Bone marrow (tissue), 2 donors: ENCODE data around the gene ARHGAP26.
A peak's percentile ranks its signal among the peaks of the same experiment; 100 is the strongest.
"Not testable (repeated sequence)": the region's sequence is repeated elsewhere in the genome, so short reads cannot be mapped to it uniquely, and the experiment has no call there.

Experiments
- DNase-seq, 2 donors: peaks; one replicate each; lab custom pipeline; 2025; lab: John Stamatoyannopoulos, UW

Gene ARHGAP26

GRCh38 chr5:142959683-142960657, 189.8 kb downstream of the ARHGAP26 start:
- DNase-seq: peak in 1 of 2 donors; percentile 5

- no peak for DNase-seq
These were observed 191.4 kb downstream of the ARHGAP26 start for GRCh38 chr5:142961440-142962173.

GRCh38 chr5:142962174-142962533, 192.0 kb downstream of the ARHGAP26 start:
- DNase-seq: no peak

DNA sequence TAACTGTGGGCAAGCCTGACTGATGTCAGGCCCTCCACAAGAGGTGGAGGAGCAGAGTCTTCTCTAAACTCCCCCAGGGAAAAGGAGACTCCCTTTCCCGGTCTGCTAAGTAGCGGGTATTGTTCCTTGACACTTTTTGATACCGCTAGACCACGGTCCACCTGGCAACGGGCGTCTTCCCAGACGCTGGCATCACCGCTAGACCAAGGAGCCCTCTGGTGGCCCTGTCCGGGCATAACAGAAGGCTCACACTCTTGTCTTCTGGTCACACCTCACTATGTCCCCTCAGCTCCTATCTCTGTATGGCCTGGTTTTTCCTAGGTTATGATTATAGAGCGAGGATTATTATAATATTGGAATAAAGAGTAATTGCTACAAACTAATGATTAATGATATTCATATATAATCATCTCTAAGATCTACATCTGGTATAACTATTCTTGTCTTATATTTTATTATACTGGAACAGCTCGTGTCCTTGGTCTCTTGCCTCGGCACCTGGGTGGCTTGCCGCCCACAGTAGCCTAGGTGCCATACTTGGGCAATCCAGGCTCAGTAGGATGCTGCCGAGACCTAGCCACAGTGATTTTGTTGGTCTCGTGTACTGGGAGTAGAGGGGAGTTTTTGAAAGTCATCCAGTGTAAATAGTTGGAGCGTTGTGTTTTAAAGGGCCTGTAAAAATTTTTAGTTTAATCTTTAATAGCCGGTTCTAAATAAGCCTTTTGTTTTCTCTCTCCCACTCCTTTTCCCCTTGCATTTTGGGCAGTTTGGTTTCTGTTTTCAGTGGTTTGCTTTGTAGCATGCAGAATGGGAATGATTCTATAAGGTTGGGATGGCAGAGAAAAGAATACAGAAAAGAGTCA, 195.3 kb downstream of the ARHGAP26 start:
- not testable (repeated sequence) for DNase-seq

GRCh38 chr5:142966121-142966420, 195.9 kb downstream of the ARHGAP26 start:
- DNase-seq: no peak

DNA sequence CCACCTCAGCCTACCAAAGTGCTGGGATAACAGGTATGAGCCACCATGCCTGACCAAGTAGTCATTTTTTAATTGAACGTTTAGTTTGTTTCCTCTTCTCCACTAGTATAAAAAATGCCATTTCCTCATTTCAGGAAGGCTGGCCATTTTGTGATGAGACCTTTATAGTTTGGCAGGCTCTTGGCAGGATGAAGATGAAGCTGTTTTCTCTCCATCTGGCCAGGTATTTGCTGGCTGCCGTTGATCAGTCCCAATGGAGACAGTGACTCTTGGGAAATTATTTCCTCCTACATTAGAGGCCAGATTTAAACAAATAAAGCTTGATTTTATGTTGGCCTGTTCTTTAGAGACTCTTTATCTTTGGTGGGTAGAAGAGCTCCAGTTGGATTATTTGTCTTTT, 199.0 kb downstream of the ARHGAP26 start:
- no peak for DNase-seq

DNA sequence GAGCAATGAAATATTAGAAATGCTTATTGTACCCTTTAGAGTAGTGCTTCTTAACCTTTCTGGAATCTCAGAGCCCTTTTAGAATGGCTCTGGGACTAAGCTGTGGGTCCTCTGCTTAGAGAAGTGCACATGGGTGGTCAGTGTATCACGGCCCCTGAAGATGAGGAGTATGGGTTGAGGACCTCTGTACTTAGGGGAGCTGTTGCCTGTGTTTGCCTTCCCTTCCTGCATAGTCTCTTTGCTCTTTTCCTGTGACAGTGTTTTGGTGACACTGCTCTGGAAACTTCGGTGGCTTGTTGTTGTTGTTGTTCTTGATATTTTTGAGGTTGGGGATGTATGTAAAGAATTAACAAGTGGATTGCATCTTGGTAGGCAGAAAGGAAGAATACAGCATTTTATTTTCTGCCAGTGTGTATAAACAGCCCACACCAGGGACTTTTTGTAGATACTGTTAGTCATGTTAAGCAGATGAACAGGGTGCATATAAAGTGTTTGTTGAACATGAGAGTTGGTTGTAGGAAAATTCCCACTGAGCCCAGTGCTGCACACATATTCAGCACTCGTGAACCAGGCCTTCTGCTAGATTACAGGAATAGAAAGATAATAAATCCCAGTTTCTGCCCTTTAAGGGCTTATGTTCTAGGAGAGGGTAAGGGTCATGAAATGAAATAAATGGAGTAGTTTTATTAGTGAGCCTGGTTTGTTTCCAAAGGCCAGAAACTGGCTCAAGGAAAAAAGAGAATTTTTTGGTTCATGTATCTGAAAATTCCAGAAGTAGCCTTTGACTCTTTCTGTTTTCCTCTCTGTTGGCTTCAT, 199.7 kb downstream of the ARHGAP26 start:
- DNase-seq: no peak

GRCh38 chr5:142970440-142971030, 200.4 kb downstream of the ARHGAP26 start:
- no peak for DNase-seq

DNA sequence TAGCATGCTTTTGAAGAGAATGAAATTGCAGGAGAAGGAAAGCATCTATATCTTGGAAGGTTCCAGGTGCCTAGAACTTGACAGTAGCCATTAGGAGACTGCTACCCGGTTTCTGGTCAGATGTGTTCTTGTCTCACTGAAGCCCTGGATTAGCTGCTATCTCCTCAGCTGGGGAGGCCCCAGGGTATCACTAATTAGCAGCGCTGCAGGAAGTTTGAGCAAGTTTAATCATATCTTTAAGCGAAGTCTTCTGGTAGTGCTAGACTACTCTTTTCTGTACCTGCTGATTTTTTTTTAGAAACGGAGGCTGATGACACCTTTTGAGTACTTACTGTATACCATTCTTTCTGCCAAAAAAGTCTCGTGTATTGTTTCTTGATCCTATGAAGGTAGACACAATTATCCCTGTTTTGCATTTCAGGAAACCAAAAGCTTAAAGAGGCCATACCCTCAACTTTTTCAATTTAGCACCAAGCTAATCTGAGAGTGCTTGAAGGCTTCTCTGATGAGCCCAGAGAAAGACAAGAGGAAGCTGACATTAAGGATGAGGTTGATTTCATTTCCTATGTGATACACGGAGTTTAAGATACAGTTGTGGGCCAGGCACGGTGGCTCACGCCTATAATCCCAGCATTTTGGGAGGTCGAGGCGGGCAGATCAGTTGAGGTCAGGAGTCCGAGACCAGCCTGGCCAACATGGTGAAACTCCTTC, 201.3 kb downstream of the ARHGAP26 start:
- DNase-seq: peak in 1 of 2 donors; percentile 32

- peak in 1 of 2 donors; percentile 21 for DNase-seq
These were observed 201.9 kb downstream of the ARHGAP26 start for GRCh38 chr5:142972064-142972570.

DNA sequence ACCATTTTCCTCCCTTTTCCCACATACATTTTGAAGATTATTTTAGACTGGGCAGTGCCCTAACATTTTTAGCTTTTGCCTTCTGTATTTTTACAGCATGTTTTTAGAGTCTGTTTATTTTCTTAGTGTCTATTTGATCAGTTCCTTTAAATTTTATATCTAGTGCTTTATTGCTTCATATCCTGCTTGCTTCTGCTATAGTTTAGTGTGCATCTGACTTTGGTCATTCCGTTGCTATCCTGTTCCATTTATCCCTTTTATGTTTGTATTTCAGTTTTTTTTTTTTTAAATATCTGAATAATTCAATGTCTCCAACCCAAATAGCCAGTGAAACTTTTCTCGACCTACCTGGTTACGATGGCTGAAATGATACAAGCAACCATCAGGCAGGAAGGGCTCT, 203.8 kb downstream of the ARHGAP26 start:
- DNase-seq: no peak

- no peak for DNase-seq
These were observed 204.2 kb downstream of the ARHGAP26 start for GRCh38 chr5:142974409-142974808.

GRCh38 chr5:142976861-142977260, 206.7 kb downstream of the ARHGAP26 start:
- peak in 1 of 2 donors; percentile 8 for DNase-seq

GRCh38 chr5:142977363-142978051, 207.3 kb downstream of the ARHGAP26 start:
- peak; percentile 26 to 98 for DNase-seq

GRCh38 chr5:142978252-142978651, 208.1 kb downstream of the ARHGAP26 start:
- no peak for DNase-seq

GRCh38 chr5:142978726-142979125, 208.5 kb downstream of the ARHGAP26 start:
- DNase-seq: peak in 1 of 2 donors; percentile 35

DNA sequence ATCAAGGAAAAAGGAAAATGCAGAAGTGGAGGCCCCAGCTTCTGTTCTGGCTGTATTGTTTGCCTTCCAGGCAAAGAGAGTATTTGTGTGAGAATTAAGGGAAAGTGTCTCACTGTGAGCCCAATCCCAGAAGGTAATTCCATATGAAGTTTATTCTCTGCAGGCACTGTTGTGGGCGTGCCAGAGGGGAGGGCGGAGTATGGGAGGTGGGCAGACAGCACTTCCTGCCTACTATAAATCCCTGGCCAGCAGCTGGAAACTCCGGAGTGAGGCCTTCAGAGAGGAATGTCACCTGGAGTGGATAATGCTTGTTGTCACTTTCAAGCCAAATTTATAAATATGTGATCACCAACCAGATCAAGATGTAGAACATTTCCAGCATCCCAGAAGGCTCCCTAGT, 209.5 kb downstream of the ARHGAP26 start:
- DNase-seq: no peak

DNA sequence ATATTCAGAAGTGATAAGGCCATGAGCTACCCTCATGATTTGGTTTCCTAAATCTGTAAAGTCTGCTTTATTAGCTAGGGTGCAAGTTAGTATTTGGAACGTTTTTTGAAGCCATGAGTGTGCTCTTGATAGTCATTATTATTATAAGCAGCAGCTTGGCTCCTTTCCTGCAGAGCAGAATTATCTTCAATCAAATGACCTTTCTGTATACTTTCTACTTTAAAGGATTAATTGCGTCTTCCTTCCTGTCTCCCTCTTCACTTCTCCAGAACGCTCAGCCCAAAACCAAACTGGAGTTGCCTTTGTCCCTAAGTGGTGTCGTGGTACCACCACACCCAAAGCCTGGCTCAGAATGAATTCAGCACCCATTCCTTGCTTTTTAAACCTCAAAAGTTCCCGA, 211.3 kb downstream of the ARHGAP26 start:
- DNase-seq: no peak
